RWPE1 (cell line): ENCODE results near the gene G6PD.
"Not testable (repeated sequence)": the region's sequence is repeated elsewhere in the genome, so short reads cannot be mapped to it uniquely, and the experiment has no call there.

ENCODE experiments used
- CTCF ChIA-PET: fragments of 350-600 bp; sonication (Branson Sonifier 250); formaldehyde crosslinking; extraction: SDS; loops from one replicate; lab custom pipeline; 2021; lab: Yijun Ruan, JAX
- POLR2A ChIA-PET: fragments of 400-600 bp; formaldehyde crosslinking; extraction: SDS; loops from one replicate; lab custom pipeline; 2020; ENCODE audit warnings: antibody characterized with exemption; ENCODE audit not compliant: low non-redundant PET; lab: Yijun Ruan, JAX
- DNase-seq: peaks from one replicate; pipeline ENCODE4 v3.0.0; 2012; ENCODE audit warnings: low spot score
- H3K27ac ChIP-seq: fragments of 450-650 bp; 2 replicates; pipeline ENCODE4 v1.5.1; 2017
- CTCF ChIP-seq: fragments of 450-650 bp; conservative IDR thresholded peaks from 2 replicates; pipeline ENCODE4 v1.5.1; 2017; ENCODE audit warnings: low read depth, mild to moderate bottlenecking

The G6PD gene

GRCh38 chrX:154545673-154546274 is 872 bp downstream of the G6PD start:
- no peak for DNase-seq
- H3K27ac ChIP-seq, result peak overlapping the region; percentile 96
- CTCF ChIA-PET, result no interaction called here
- POLR2A ChIA-PET, result no interaction called here
- no peak for TF ChIP-seq CTCF

- H3K27ac ChIP-seq, result peak overlapping the region; percentile 96
- TF ChIP-seq CTCF, result no peak
- ChIA-PET POLR2A (no interaction called here), CTCF (interaction anchor here (3.1 kb wide), 1 partner anchor 169 kb away, joined by 12 read pairs; no protein-coding TSS in a partner anchor)
- no peak for DNase-seq
These were observed 3.8 kb downstream of the G6PD start for GRCh38 chrX:154542723-154543424.

- peak overlapping the region; percentile 96 for H3K27ac ChIP-seq
- no peak for TF ChIP-seq CTCF
- peak; percentile 71 for DNase-seq
- CTCF ChIA-PET, result interaction anchor here (1.1 to 3.1 kb wide), 2 partner anchors 103 to 169 kb away, joined by 3 to 12 read pairs; no protein-coding TSS in a partner anchor
- POLR2A ChIA-PET, result no interaction called here
These were observed 4.5 kb downstream of the G6PD start for GRCh38 chrX:154541896-154542722.

GRCh38 chrX:154541589-154541895 is 5.1 kb downstream of the G6PD start:
- ChIA-PET CTCF (interaction anchor here (1.1 to 3.1 kb wide), 3 partner anchors 15 to 168 kb away, joined by 3 to 12 read pairs (median 3); no protein-coding TSS in a partner anchor), POLR2A (no interaction called here)
- TF ChIP-seq CTCF, result no peak
- no peak for DNase-seq
- H3K27ac ChIP-seq, result peak overlapping the region; percentile 96

- ChIA-PET POLR2A (no interaction called here), CTCF (interaction anchor here (1.3 to 3.1 kb wide), 2 partner anchors 14 to 168 kb away, joined by 3 to 12 read pairs; no protein-coding TSS in a partner anchor)
- TF ChIP-seq CTCF, result no peak
- H3K27ac ChIP-seq, result peak overlapping the region; percentile 96
- DNase-seq, result peak; percentile 30
These were observed 5.6 kb downstream of the G6PD start for GRCh38 chrX:154540897-154541535.

GRCh38 chrX:154540365-154540764 is 6.3 kb downstream of the G6PD start:
- DNase-seq, POLR2A ChIA-PET: not testable (repeated sequence)
- CTCF ChIA-PET, result interaction anchor here (1.3 to 3.1 kb wide), 2 partner anchors 13 to 167 kb away, joined by 3 to 12 read pairs; no protein-coding TSS in a partner anchor
- peak overlapping the region; percentile 96 for H3K27ac ChIP-seq
